Fibroblast of lung (primary cell): ENCODE data around the gene ALDOB. TPM values are rescaled to one million over a fixed set of nuclear protein-coding genes. Genes with fewer than 3 reads are reported as not detected.
"Not testable (repeated sequence)": the region's sequence is repeated elsewhere in the genome, so short reads cannot be mapped to it uniquely, and the experiment has no call there.

Experiments
- DNase-seq, 2 donors: peaks; one replicate each; pipeline versions ENCODE4 v3.0.0 to v3.0.0-alpha.2; 2010; ENCODE audit warnings: low read depth in 2 of 2
- H2AFZ ChIP-seq: 2 replicates; pipeline ENCODE4 v1.5.1; 2012; ENCODE audit warnings: low read length, control low read depth, inconsistent platforms
- H3K27ac ChIP-seq: 2 replicates; pipeline ENCODE4 v1.5.1; 2011; ENCODE audit warnings: low read length, control low read depth; ENCODE audit not compliant: insufficient read depth
- H3K27me3 ChIP-seq: 2 replicates; pipeline ENCODE4 v1.5.1; 2011; ENCODE audit warnings: mild to moderate bottlenecking, low read length; ENCODE audit not compliant: control insufficient read depth, insufficient read depth
- H3K36me3 ChIP-seq: 2 replicates; pipeline ENCODE4 v1.5.1; 2011; ENCODE audit warnings: low read length; ENCODE audit not compliant: control insufficient read depth, insufficient read depth
- H3K4me1 ChIP-seq: 2 replicates; pipeline ENCODE4 v1.5.1; 2011; ENCODE audit warnings: low read length; ENCODE audit not compliant: control insufficient read depth, insufficient read depth; ENCODE audit errors: extremely low read depth
- H3K4me2 ChIP-seq: 2 replicates; pipeline ENCODE4 v1.5.1; 2011; ENCODE audit warnings: low read length, control low read depth; ENCODE audit not compliant: insufficient read depth; ENCODE audit errors: extremely low read depth
- H3K4me3 ChIP-seq, 4 experiments: fragments of 200-600 bp in 1 of 4; sonication (generic) in 1 of 4; replicated peaks in 1 of 4; 2 replicates each; pipeline ENCODE4 v1.5.1; 2011 to 2016; ENCODE audit warnings: low read length in 4 of 4, low read depth in 3 of 4, mild to moderate bottlenecking in 3 of 4, control low read depth in 2 of 4, inconsistent platforms in 1 of 4, mixed read lengths in 1 of 4; ENCODE audit not compliant: insufficient read depth in 1 of 4; ENCODE audit errors: control extremely low read depth in 1 of 4
- H3K79me2 ChIP-seq: 2 replicates; pipeline ENCODE4 v1.5.1; 2012; ENCODE audit warnings: mild to moderate bottlenecking, low read length, inconsistent platforms; ENCODE audit not compliant: control insufficient read depth, insufficient read depth
- H3K9ac ChIP-seq: 2 replicates; pipeline ENCODE4 v1.5.1; 2011; ENCODE audit warnings: mild to moderate bottlenecking, low read length, control low read depth; ENCODE audit not compliant: insufficient read depth
- H3K9me3 ChIP-seq: 2 replicates; pipeline ENCODE4 v1.5.1; 2012; ENCODE audit warnings: low read depth, low read length; ENCODE audit not compliant: control insufficient read depth, insufficient read depth
- H4K20me1 ChIP-seq: 2 replicates; pipeline ENCODE4 v1.5.1; 2011; ENCODE audit warnings: low read length; ENCODE audit not compliant: control insufficient read depth, insufficient read depth; ENCODE audit errors: extremely low read depth
- CTCF ChIP-seq, 2 donors: IDR thresholded peaks in 1 of 2; conservative IDR thresholded peaks in 1 of 2; 1 replicate in 1 of 2; 2 replicates in 1 of 2; pipeline ENCODE4 v1.5.1; 2011 to 2012; ENCODE audit warnings: low read length in 2 of 2, control low read depth in 1 of 2, inconsistent platforms in 1 of 2, low read depth in 1 of 2, mild to moderate bottlenecking in 1 of 2
- EZH2 ChIP-seq: IDR thresholded peaks from 2 replicates; pipeline ENCODE4 v1.5.1; 2012; ENCODE audit warnings: low read length, control low read depth, mild to moderate bottlenecking; ENCODE audit errors: missing control alignments
- polyA plus RNA-seq, 2 donors: library from polyadenylated mRNA; depleted of rRNA in 1 of 2; stranded (reverse) in 1 of 2; unstranded in 1 of 2; fragments of >200 nt; gene quantifications; 2 replicates each; pipeline ENCODE4 v1.2.1, GENCODE V29; 2011 to 2012; ENCODE audit warnings: missing spikeins in 1 of 2
- total RNA-seq: library from RNA; depleted of rRNA; stranded (reverse); fragments of >200 nt; gene quantifications from 2 replicates; pipeline ENCODE4 v1.2.1, GENCODE V29; 2014

The ALDOB gene
- total and polyA plus RNA-seq, 2 donors (not counting 1 experiment from before 2014, with no cell fraction given), result not detected

GRCh38 chr9:101387871-101388506 lies 47.6 kb downstream of the ALDOB start:
- no peak overlapping the region for H3K27ac ChIP-seq
- H3K9me3 ChIP-seq, result no peaks in the 10 kb centered on the region
- H3K4me2 ChIP-seq, result no peak overlapping the region
- H3K27me3 ChIP-seq, result no peaks in the 10 kb centered on the region
- peak; percentile 46 to 53 for DNase-seq
- no peaks in the 10 kb centered on the region for H3K36me3 ChIP-seq
- H3K9ac ChIP-seq, result no peak overlapping the region
- H3K4me3 ChIP-seq, result no peak overlapping the region
- no peaks in the 10 kb centered on the region for H4K20me1 ChIP-seq
- no peak overlapping the region for H2AFZ ChIP-seq
- TF ChIP-seq CTCF (conservative IDR thresholded peaks at IDR 0.05 in 1 of 2, IDR thresholded peaks at IDR 0.05 in 1 of 2; ENCODE audit: low read depth in 1 of 2, low read length in 2 of 2) (peak; percentile 50 to 68), EZH2 (no peak)
- H3K79me2 ChIP-seq, result peaks cover 15% of the 10 kb centered on the region
- no peaks in the 10 kb centered on the region for H3K4me1 ChIP-seq

- H3K9me3 ChIP-seq, H3K79me2 ChIP-seq, H3K9ac ChIP-seq, H3K4me2 ChIP-seq, H3K4me3 ChIP-seq, H3K27ac ChIP-seq, H3K36me3 ChIP-seq, H3K4me1 ChIP-seq, H3K27me3 ChIP-seq, DNase-seq, H2AFZ ChIP-seq, H4K20me1 ChIP-seq: not testable (repeated sequence)
Observed at GRCh38 chr9:101384873-101385536, 50.6 kb downstream of the ALDOB start, which contains the start of gene BAAT. Gene BAAT, minus strand, starts transcription at chr9:101385006. Its CDS starts 13,602 bp downstream, at chr9:101371404.

- Histone ChIP-seq H3K4me1 (no peaks in the 10 kb centered on the region), H3K9me3 (no peaks in the 10 kb centered on the region), H3K9ac (no peak overlapping the region), H3K79me2 (no peaks in the 10 kb centered on the region), H3K4me3 (no peak overlapping the region), H2AFZ (no peak overlapping the region), H4K20me1 (no peaks in the 10 kb centered on the region), H3K36me3 (no peaks in the 10 kb centered on the region), H3K27me3 (no peaks in the 10 kb centered on the region), H3K4me2 (no peak overlapping the region), H3K27ac (no peak overlapping the region)
- peak in 1 of 2 donors; percentile 62 for DNase-seq
- TF ChIP-seq EZH2 (no peak), CTCF (conservative IDR thresholded peaks at IDR 0.05 in 1 of 2, IDR thresholded peaks at IDR 0.05 in 1 of 2; ENCODE audit: low read depth in 1 of 2, low read length in 2 of 2) (no peak)
Observed at GRCh38 chr9:101383361-101383760, 52.2 kb downstream of the ALDOB start.
